Measurements from ENCODE around the gene RNF151.

DNA sequence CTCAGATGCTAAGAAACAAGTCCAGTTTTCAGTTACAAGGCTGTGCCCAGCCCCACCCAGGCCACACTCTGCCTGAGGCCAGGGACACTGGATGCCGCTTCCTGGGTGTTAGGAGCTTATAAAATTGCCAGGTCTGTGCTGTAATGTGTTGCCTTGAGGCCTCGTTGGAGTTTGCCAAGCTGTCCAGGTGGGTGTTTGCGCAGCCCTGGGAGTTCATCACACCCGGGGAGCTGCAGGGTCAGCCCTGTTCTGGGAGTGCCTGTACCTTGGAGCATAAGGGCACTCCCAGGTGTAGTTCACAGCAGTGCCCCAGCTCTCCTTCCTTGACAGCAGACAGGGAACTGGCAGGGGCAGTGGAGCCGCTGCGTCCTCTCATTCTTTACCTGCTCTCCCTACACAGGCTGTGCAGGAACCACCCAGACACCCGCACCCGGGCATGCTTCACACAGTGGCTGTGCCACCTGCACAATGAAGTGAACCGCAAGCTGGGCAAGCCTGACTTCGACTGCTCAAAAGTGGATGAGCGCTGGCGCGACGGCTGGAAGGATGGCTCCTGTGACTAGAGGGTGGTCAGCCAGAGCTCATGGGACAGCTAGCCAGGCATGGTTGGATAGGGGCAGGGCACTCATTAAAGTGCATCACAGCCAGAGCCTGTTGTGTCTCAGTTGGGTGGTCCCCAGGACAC, 19.0 kb downstream of the RNF151 start:
- TF ChIP-seq CBX5 (CRISPR knock-in tag; IDR thresholded peaks at IDR 0.05; ENCODE audit: borderline replicate concordance) (no peak), ZFX (CRISPR knock-in tag; IDR thresholded peaks at IDR 0.05; ENCODE audit: low read depth) (no peak), TARDBP (CRISPR knock-in tag; IDR thresholded peaks at IDR 0.05) (no peak), ZNF773 (CRISPR knock-in tag; IDR thresholded peaks at IDR 0.05; ENCODE audit: borderline replicate concordance) (no peak), RAD21 (CRISPR knock-in tag; IDR thresholded peaks at IDR 0.05) (no peak), CEBPB (IDR thresholded peaks at IDR 0.05; ENCODE audit: borderline replicate concordance, low read depth, low read length) (no peak), BRCA1 (CRISPR knock-in tag; IDR thresholded peaks at IDR 0.05) (no peak), JUND (CRISPR knock-in tag; IDR thresholded peaks at IDR 0.05) (no peak)
- TF ChIP-seq, protein P1, sequence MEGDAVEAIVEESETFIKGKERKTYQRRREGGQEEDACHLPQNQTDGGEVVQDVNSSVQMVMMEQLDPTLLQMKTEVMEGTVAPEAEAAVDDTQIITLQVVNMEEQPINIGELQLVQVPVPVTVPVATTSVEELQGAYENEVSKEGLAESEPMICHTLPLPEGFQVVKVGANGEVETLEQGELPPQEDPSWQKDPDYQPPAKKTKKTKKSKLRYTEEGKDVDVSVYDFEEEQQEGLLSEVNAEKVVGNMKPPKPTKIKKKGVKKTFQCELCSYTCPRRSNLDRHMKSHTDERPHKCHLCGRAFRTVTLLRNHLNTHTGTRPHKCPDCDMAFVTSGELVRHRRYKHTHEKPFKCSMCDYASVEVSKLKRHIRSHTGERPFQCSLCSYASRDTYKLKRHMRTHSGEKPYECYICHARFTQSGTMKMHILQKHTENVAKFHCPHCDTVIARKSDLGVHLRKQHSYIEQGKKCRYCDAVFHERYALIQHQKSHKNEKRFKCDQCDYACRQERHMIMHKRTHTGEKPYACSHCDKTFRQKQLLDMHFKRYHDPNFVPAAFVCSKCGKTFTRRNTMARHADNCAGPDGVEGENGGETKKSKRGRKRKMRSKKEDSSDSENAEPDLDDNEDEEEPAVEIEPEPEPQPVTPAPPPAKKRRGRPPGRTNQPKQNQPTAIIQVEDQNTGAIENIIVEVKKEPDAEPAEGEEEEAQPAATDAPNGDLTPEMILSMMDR (CRISPR knock-in tag; IDR thresholded peaks at IDR 0.05) = no peak
- TF ChIP-seq, protein P2, sequence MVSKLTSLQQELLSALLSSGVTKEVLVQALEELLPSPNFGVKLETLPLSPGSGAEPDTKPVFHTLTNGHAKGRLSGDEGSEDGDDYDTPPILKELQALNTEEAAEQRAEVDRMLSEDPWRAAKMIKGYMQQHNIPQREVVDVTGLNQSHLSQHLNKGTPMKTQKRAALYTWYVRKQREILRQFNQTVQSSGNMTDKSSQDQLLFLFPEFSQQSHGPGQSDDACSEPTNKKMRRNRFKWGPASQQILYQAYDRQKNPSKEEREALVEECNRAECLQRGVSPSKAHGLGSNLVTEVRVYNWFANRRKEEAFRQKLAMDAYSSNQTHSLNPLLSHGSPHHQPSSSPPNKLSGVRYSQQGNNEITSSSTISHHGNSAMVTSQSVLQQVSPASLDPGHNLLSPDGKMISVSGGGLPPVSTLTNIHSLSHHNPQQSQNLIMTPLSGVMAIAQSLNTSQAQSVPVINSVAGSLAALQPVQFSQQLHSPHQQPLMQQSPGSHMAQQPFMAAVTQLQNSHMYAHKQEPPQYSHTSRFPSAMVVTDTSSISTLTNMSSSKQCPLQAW (CRISPR knock-in tag; IDR thresholded peaks at IDR 0.05) = no peak

All from HepG2 (cell line).